ENCODE results near the gene HTD2. TPM values are rescaled to one million over a fixed set of nuclear protein-coding genes. Genes with fewer than 3 reads are reported as not detected.
A peak's percentile ranks its signal among the peaks of the same experiment; 100 is the strongest.

Gene HTD2
- total RNA-seq, 2 experiments from 2014 or later = 7.6 to 8.1 TPM

DNA sequence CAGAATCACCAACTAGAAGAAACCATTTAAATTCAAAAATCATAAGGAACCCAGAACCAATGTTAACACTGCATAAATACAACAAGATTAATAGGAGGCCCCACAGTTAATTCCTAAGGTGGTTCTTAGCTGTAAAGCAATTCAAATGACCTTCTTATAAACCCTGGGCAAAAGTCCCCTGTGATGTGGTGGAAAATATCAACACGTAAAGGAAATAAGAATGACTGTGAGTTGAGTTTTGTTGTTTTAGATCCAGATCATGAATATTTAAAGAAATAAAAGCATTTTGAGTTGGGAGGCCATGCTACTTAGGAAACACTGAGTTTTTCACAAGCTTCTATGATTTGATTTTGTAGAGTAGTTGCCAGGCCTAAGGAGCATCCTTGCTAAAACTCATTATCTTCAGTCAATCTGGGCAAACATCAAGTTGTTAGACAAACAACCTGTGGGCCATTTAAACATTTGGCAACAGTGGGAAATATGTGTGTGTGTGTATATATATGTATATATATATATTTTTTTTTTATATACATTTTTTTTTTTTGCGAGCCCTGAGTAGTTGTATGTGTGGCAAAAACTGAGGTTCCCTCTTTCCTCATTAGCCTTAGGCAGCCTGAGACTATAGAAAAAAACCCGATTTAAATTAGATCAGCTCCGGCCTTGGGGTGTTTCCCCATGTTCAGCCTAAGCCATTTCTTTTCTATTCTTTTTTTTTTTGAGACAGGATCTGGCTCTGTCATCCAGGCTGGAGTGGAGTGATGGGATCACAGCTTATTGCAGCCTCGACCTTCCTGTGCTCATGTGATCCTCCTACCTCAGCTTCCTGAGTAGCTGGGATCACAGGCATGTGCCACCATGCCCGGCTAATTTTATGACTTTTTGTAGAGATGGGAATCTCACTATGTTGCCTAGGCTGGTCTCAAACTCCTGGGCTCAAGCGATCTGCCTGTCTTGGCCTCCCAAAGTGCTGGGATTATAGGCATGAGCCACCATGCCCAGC, 18.4 kb downstream of the HTD2 start:
- POLR2A ChIA-PET = interaction anchor here (0.9 to 1.0 kb wide), 2 partner anchors 108 to 168 kb away, joined by 3 read pairs; no protein-coding TSS in a partner anchor
- CTCF ChIA-PET = interaction anchor here (0.7 to 11.5 kb wide), 9 partner anchors 9 to 168 kb away, joined by 3 to 127 read pairs (median 5); partner anchors contain the start of genes HTD2 and RPP14
- Mint-ChIP-seq H3K4me1 (ENCODE audit: low read depth) (peaks cover 19% of the 10 kb centered on the region), H3K4me3 (no peak overlapping the region), H3K27ac (peak overlapping the region; percentile 61), H3K36me3 (ENCODE audit: low read depth) (peaks cover 7% of the 10 kb centered on the region), H3K27me3 (ENCODE audit: low read depth) (no peaks in the 10 kb centered on the region), H3K9me3 (ENCODE audit: insufficient read depth) (no peaks in the 10 kb centered on the region)
- ATAC-seq = peak; percentile 43
- no peak for DNase-seq

DNA sequence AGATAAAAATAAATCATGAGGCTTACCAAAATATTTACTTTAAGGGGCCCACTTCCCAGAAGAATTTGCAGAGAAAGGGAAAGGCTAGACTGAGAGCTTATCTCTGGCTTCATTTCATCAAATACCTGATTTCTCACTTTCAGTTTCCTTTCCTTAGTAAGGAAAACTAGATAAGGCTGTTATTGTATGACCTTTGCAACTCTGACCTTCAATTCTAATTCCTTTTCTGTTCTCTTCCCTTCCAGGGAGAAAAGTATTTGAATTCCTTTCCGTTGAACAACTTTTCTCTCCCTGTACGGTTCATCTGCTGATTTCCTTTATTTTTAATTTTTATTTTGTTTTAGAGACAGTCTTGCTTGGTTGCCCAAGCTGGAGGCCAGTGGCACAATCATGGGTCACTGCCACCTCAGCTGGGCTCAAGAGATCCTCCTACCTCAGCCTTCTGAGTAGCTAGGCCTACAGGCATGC, 19.2 kb downstream of the HTD2 start:
- ChIA-PET POLR2A (no interaction called here), CTCF (interaction anchor here (1.0 to 11.5 kb wide), 8 partner anchors 8 to 304 kb away, joined by 3 to 127 read pairs (median 4); partner anchors contain the start of genes HTD2 and RPP14)
- Mint-ChIP-seq H3K27ac (peak overlapping the region; percentile 60), H3K4me3 (no peak overlapping the region), H3K4me1 (ENCODE audit: low read depth) (peaks cover 22% of the 10 kb centered on the region), H3K27me3 (ENCODE audit: low read depth) (no peaks in the 10 kb centered on the region), H3K9me3 (ENCODE audit: insufficient read depth) (no peaks in the 10 kb centered on the region), H3K36me3 (ENCODE audit: low read depth) (peaks cover 7% of the 10 kb centered on the region)
- no peak for DNase-seq
- no peak for ATAC-seq

DNA sequence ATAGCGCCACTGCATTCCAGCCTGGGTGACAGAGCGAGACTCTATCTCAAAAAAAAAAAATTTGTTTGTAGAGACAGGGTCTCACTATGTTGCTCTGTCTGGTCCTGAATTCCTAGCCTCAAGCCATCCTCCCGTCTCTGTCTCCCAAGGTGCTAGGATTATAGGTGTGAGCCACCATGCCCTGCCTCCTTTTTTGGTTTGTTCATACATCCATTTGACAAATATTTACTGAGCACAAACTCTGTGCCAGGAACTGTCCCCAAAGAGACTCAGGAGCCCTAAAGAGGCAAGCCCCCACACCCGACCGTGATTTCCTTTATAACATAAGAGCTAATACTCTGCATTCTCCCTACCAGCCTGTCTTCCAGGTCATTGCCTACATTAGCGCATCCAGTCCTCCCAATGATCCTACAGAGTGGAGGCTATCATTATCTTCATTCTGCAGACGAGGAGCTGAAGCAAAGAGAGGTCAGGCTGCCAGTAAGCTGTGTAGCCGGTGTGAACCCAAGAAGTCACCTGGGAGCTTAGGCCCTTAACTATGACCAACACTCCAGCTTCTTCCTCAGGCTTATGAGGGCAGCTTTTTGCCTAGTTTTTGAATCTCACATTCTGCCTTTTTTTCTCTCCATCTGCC, 20.1 kb downstream of the HTD2 start:
- Mint-ChIP-seq H3K36me3 (ENCODE audit: low read depth) (peaks cover 6% of the 10 kb centered on the region), H3K27ac (peak overlapping the region; percentile 70), H3K9me3 (ENCODE audit: insufficient read depth) (no peaks in the 10 kb centered on the region), H3K4me3 (no peak overlapping the region), H3K27me3 (ENCODE audit: low read depth) (no peaks in the 10 kb centered on the region), H3K4me1 (ENCODE audit: low read depth) (peaks cover 26% of the 10 kb centered on the region)
- DNase-seq (no peak), ATAC-seq (no peak)
- ChIA-PET POLR2A (interaction anchor here (0.7 kb wide), 1 partner anchor 11 kb away, joined by 3 read pairs; no protein-coding TSS in a partner anchor), CTCF (interaction anchor here (1.3 to 11.5 kb wide), 3 partner anchors 19 to 304 kb away, joined by 3 to 127 read pairs (median 14); partner anchors contain the start of genes HTD2 and RPP14)

DNA sequence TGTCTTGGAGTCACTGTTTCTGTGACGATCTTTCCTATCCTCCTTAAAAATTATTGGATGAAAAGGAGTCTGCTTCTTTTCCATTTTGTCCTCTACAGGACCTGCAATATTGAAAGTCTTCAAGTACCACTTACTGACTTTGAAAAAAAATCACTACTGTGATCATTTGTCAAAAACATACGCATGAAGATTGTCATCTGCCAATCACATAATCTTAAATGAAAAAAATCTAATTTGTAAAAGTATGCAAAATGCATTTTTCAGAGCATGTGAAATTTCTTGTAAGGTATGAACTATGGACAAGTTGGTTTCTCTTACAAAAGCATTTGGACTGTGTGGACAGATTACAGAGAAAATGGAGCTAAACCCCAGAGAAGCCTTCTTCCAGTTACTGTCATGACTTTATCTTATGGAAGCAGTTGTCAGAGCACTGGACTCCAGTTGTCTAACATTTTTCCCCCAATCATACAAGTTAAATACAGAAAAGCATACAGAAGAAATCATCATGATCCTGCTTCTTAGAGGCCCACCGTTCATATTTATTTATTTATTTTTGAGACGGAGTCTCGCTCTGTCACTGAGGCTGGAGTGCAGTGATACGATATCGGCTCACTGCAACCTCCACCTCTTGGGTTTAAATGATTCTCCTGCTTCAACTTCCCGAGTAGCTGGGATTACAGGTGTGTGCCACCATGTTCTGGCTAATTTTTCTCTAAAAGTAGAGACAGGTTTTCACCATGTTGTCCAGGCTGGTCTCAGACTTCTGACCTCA, 23.0 kb downstream of the HTD2 start:
- ChIA-PET CTCF (no interaction called here), POLR2A (no interaction called here)
- Mint-ChIP-seq H3K36me3 (ENCODE audit: low read depth) (peaks cover under 1% of the 10 kb centered on the region), H3K9me3 (ENCODE audit: insufficient read depth) (no peaks in the 10 kb centered on the region), H3K27ac (no peak overlapping the region), H3K27me3 (ENCODE audit: low read depth) (no peaks in the 10 kb centered on the region), H3K4me1 (ENCODE audit: low read depth) (peaks cover 35% of the 10 kb centered on the region), H3K4me3 (no peak overlapping the region)
- ATAC-seq = no peak
- DNase-seq = no peak

DNA sequence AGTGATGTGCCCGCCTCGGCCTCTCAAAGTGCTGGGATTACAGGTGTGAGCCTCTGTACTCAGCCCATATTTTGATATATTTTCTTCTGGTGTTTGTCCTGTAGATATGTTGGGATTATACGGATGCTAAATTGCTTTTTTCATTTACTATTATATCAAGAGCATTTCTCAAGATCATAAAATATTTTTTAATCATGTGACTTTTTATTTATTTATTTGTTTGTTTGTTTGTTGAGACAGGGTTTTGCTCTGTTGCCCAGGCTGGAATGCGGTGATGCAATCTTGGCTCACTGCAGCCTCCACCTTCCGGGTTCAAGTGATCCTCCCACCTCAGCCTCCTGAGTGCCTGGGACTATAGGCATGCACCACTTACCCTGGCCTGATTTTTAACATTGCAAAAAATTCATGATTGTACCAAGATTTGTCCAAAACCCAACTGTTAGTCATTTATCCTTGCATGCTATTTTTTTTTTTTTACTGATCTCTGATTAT, 23.6 kb downstream of the HTD2 start:
- H3K27ac Mint-ChIP-seq = no peak overlapping the region
- ChIA-PET CTCF (interaction anchor here (0.7 to 0.9 kb wide), 2 partner anchors 24 to 95 kb away, joined by 3 to 4 read pairs; partner anchors contain the start of genes HTD2 and RPP14), POLR2A (no interaction called here)
- H3K27me3 Mint-ChIP-seq (ENCODE audit: low read depth) = no peaks in the 10 kb centered on the region
- H3K36me3 Mint-ChIP-seq (ENCODE audit: low read depth) = no peaks in the 10 kb centered on the region
- peaks cover 36% of the 10 kb centered on the region for H3K4me1 Mint-ChIP-seq (ENCODE audit: low read depth)
- no peak for ATAC-seq
- H3K9me3 Mint-ChIP-seq (ENCODE audit: insufficient read depth) = no peaks in the 10 kb centered on the region
- no peak for DNase-seq
- no peak overlapping the region for H3K4me3 Mint-ChIP-seq

DNA sequence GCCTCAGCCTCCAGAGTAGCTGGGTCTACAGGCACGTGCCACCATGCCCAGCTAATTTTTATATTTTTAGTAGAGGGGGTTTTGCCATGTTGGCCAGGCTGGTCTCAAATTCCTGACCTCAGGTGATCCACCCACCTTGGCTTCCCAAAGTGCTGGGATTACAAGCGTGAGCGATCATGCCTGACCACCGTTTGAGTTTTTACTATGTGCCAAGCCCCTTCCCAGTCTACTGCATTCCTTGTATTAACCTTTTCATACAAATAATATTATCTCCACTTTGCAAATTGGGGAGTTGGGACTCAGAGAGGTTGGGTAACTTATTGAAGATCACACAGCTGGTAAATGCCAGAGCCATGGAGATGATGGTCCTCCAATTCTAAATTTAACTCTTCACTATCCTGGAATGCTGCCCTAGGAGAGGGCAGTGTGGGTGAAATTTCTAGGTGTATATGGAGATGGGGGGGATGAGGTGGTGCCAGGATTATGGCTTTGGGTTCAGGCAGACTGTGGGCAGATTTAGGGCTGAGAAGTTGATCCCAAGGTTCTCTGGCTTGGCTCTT, 25.4 kb downstream of the HTD2 start:
- ChIA-PET CTCF (interaction anchor here (0.9 to 6.5 kb wide), 5 partner anchors 14 to 161 kb away, joined by 3 to 55 read pairs (median 5); partner anchors contain the start of genes HTD2, KCTD6 and RPP14), POLR2A (interaction anchor here (0.9 to 1.4 kb wide), 4 partner anchors 13 to 156 kb away, joined by 3 read pairs; no protein-coding TSS in a partner anchor)
- no peak for DNase-seq
- no peaks in the 10 kb centered on the region for H3K9me3 Mint-ChIP-seq (ENCODE audit: insufficient read depth)
- no peak for ATAC-seq
- peaks cover 11% of the 10 kb centered on the region for H3K36me3 Mint-ChIP-seq (ENCODE audit: low read depth)
- peaks cover 41% of the 10 kb centered on the region for H3K4me1 Mint-ChIP-seq (ENCODE audit: low read depth)
- H3K27me3 Mint-ChIP-seq (ENCODE audit: low read depth) = no peaks in the 10 kb centered on the region
- H3K27ac Mint-ChIP-seq = no peak overlapping the region
- H3K4me3 Mint-ChIP-seq = peak overlapping the region; percentile 66

DNA sequence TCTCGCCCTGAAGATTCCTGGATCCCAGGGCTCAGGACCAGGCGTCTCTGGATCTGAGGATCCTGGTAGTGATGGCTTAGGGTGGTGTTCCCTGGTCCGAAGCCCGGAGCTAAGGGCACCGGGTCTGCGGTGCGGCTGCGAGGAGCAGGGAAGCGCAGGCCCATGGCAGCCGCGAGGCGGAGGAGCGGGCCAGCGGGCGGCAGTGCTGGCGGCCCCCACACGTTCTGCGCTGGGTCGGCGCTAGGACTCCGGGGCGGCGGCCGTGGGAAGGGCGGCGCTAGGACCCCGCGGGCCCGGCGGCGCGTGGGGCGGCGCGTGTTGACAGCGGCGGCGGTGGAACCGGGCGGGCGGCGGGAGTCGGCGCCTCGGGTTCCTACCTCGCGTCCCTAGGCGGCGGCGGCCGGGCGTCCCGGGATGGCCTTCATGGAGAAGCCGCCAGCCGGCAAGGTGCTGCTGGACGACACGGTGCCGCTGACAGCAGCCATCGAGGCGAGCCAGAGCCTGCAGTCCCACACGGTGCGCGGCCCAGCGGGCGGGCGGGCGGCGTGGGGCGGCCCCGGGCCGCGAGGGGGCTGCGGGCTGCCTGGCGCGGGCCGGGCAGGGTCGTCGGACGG, 26.4 kb downstream of the HTD2 start, which contains the start of gene PXK:
PXK (plus strand) TSS at position 318 of the 614 bp plus-strand sequence; CDS start at position 415, 97 bp downstream.
- H3K4me1 Mint-ChIP-seq (ENCODE audit: low read depth) = peaks cover 41% of the 10 kb centered on the region
- ATAC-seq = peak; percentile 94
- peak; percentile 84 for DNase-seq
- no peaks in the 10 kb centered on the region for H3K9me3 Mint-ChIP-seq (ENCODE audit: insufficient read depth)
- H3K27me3 Mint-ChIP-seq (ENCODE audit: low read depth) = no peaks in the 10 kb centered on the region
- peaks cover 11% of the 10 kb centered on the region for H3K36me3 Mint-ChIP-seq (ENCODE audit: low read depth)
- CTCF ChIA-PET = interaction anchor here (0.6 to 6.5 kb wide), 12 partner anchors 8 to 160 kb away, joined by 3 to 55 read pairs (median 4); partner anchors contain the start of genes HTD2, KCTD6 and RPP14
- peak within 1 kb of the TSS; percentile 94 for H3K27ac Mint-ChIP-seq
- peak within 1 kb of the TSS; percentile 100 for H3K4me3 Mint-ChIP-seq
- POLR2A ChIA-PET = interaction anchor here (0.6 to 5.7 kb wide), 8 partner anchors 14 to 735 kb away, joined by 3 to 42 read pairs (median 3); no protein-coding TSS in a partner anchor

DNA sequence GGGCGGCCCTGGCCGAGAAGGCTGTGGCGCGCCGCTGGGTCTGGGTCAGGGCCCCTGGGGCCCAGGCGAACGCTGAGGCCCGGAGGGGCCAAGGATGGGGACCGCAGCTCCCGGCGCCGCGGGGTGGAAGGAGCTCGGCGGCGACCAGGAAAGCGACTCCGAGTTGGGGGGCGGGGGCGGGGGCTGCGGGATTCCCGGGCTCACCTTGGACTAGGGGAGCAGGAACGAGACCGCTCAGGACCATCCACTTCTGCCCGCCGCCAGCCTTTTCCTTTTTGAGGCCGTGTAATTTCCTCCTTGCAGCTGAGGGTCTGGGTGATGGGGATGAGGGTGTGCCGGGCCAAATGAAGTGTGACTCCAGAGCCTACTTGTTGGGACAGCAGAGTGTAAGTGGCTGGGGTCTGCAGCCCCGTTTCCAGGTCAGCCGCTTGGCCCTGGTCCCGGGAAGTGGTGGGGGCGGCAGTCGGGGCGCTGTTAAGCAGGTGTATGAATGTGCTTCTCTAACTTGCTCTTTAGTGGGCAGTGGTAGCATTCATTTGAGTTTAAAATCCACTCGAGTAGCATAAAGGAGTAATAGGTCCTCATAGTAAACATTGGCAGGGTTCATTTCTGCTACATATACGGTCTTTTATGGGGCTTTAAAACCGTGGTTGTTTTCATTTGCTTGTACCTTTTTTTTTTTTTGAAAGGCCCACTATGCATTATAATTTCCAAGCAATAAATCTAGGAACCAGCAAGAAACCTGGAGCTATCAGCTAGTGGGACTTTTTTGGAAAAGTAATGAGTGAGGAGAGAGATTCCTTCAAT, 27.1 kb downstream of the HTD2 start:
- Mint-ChIP-seq H3K9me3 (ENCODE audit: insufficient read depth) (no peaks in the 10 kb centered on the region), H3K27me3 (ENCODE audit: low read depth) (no peaks in the 10 kb centered on the region), H3K4me1 (ENCODE audit: low read depth) (peaks cover 41% of the 10 kb centered on the region), H3K27ac (peak overlapping the region; percentile 94), H3K36me3 (ENCODE audit: low read depth) (peaks cover 11% of the 10 kb centered on the region), H3K4me3 (peak overlapping the region; percentile 100)
- ChIA-PET CTCF (interaction anchor here (0.6 to 6.5 kb wide), 14 partner anchors 9 to 199 kb away, joined by 3 to 55 read pairs (median 4); partner anchors contain the start of genes HTD2, KCTD6 and RPP14), POLR2A (interaction anchor here (0.6 to 5.7 kb wide), 4 partner anchors 17 to 736 kb away, joined by 3 to 42 read pairs (median 3); no protein-coding TSS in a partner anchor)
- ATAC-seq (peak; percentile 40), DNase-seq (peak; percentile 55)

DNA sequence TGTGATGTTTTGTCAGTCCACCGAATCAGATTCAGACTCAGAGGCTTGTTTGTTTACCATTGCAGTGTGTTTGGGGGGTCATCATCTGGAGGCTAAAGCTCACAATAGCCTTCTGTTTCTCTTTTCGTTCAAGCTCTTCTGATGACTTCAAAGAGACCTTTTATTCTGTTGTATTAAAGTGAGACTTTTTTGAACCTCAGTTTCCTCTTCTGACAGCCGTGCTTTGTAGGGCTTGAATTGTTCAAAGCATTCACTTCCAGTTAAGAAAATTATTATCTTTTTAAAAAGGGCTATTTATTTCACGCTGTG, 27.6 kb downstream of the HTD2 start:
- Mint-ChIP-seq H3K27ac (peak overlapping the region; percentile 94), H3K4me1 (ENCODE audit: low read depth) (peaks cover 41% of the 10 kb centered on the region), H3K36me3 (ENCODE audit: low read depth) (peaks cover 16% of the 10 kb centered on the region), H3K9me3 (ENCODE audit: insufficient read depth) (no peaks in the 10 kb centered on the region), H3K4me3 (peak overlapping the region; percentile 100), H3K27me3 (ENCODE audit: low read depth) (no peaks in the 10 kb centered on the region)
- DNase-seq (no peak), ATAC-seq (no peak)
- ChIA-PET POLR2A (interaction anchor here (0.6 to 5.7 kb wide), 3 partner anchors 12 to 92 kb away, joined by 3 to 42 read pairs (median 4); no protein-coding TSS in a partner anchor), CTCF (interaction anchor here (0.7 to 6.5 kb wide), 14 partner anchors 9 to 199 kb away, joined by 3 to 55 read pairs (median 4); partner anchors contain the start of genes HTD2, KCTD6 and RPP14)

Measured in activated CD8-positive, alpha-beta T cell treated with anti-CD3 and anti-CD28 coated beads, Interleukin-2, amount 10 ng/mL, durations not matched to agents 7 days and 5 days (primary cell).